Measurements from ENCODE around the gene NAGK.

DNA sequence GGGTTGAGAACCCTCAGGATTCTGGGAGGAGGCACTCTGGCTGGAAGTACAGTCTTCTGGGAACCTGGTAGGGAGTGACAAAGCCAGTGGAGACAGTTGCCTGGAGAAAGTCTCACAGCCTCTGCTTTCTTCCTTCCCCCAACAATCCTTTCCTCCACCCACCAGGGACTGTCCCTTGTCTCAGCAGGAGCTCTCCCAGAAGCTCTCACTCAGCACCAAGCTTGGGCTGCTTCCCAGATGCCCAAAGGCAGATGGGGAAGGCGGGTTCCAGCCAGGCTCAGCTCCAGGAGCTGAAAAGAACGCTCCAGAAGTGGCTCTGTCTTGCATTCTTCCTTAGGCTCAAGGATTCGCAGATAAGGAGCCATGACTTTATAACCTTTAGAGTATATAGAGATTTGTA is 7.6 kb upstream of the NAGK start:
- TF ChIP-seq, protein P1, sequence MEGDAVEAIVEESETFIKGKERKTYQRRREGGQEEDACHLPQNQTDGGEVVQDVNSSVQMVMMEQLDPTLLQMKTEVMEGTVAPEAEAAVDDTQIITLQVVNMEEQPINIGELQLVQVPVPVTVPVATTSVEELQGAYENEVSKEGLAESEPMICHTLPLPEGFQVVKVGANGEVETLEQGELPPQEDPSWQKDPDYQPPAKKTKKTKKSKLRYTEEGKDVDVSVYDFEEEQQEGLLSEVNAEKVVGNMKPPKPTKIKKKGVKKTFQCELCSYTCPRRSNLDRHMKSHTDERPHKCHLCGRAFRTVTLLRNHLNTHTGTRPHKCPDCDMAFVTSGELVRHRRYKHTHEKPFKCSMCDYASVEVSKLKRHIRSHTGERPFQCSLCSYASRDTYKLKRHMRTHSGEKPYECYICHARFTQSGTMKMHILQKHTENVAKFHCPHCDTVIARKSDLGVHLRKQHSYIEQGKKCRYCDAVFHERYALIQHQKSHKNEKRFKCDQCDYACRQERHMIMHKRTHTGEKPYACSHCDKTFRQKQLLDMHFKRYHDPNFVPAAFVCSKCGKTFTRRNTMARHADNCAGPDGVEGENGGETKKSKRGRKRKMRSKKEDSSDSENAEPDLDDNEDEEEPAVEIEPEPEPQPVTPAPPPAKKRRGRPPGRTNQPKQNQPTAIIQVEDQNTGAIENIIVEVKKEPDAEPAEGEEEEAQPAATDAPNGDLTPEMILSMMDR (conservative IDR thresholded peaks at IDR 0.05; ENCODE audit: low read length), result no peak
- TF ChIP-seq EZH2phosphoT487 (IDR thresholded peaks at IDR 0.05; ENCODE audit: borderline replicate concordance, low read depth, low read length), result no peak

Measured in OCI-LY7 (cell line).